H1 (cell line): ENCODE results near the gene GNB1. TPM values are rescaled to one million over a fixed set of nuclear protein-coding genes. Genes with fewer than 3 reads are reported as not detected.

Source experiments
- ASH2L ChIP-seq: fragments of 200-600, 300-600 bp; sonication (generic); IDR thresholded peaks from one replicate; pipeline ENCODE4 v1.7.1; 2017; ENCODE audit warnings: low read length
- BACH1 ChIP-seq: IDR thresholded peaks from 2 replicates; pipeline ENCODE4 v1.6.1; 2012; ENCODE audit warnings: low read length, improper control_type of control experiment
- BRCA1 ChIP-seq: IDR thresholded peaks from 2 replicates; pipeline ENCODE4 v1.6.1; 2012; ENCODE audit warnings: low read depth, low read length, improper control_type of control experiment
- CHD1 ChIP-seq: IDR thresholded peaks from 2 replicates; pipeline ENCODE4 v1.6.1; 2012; ENCODE audit warnings: low read depth, low read length, improper control_type of control experiment
- FOSL1 ChIP-seq: IDR thresholded peaks from 2 replicates; pipeline ENCODE4 v1.6.1; 2011; ENCODE audit warnings: mild to moderate bottlenecking, low read depth, low read length, moderate library complexity; ENCODE audit not compliant: insufficient read depth
- NANOG ChIP-seq: IDR thresholded peaks from 2 replicates; pipeline ENCODE4 v1.6.1; 2011; ENCODE audit warnings: low read length, low read depth, mild to moderate bottlenecking, inconsistent platforms; ENCODE audit not compliant: insufficient read depth, poor library complexity, severe bottlenecking
- SUZ12 ChIP-seq: fragments of 200-600 bp; sonication (generic); IDR thresholded peaks from 2 replicates; pipeline ENCODE4 v1.6.1; 2012; ENCODE audit warnings: mild to moderate bottlenecking, inconsistent platforms, low read length, moderate library complexity, mixed read lengths
- TAF1 ChIP-seq: IDR thresholded peaks from 2 replicates; pipeline ENCODE4 v1.6.1; 2011; ENCODE audit warnings: mild to moderate bottlenecking, low read depth, low read length
- TAF7 ChIP-seq: optimal IDR thresholded peaks from 2 replicates; pipeline ENCODE3; 2011; ENCODE audit warnings: low read depth, mild to moderate bottlenecking, inconsistent platforms, low read length, moderate library complexity, borderline replicate concordance
- YY1 ChIP-seq: IDR thresholded peaks from 2 replicates; pipeline ENCODE4 v1.6.1; 2011; ENCODE audit warnings: low read depth, mild to moderate bottlenecking, low read length
- polyA plus RNA-seq, 7 experiments: library from polyadenylated mRNA; depleted of rRNA in 3 of 7; stranded (reverse) in 5 of 7; unstranded in 2 of 7; fragments of >200 nt in 5 of 7; fragments of 200-250 nt in 2 of 7; gene quantifications; 1 replicate in 5 of 7; 2 replicates in 1 of 7; 4 replicates in 1 of 7; pipeline versions ENCODE4 v1.2.1 to v1.2.3, GENCODE V29; 2011 to 2013; ENCODE audit warnings: missing spikeins in 2 of 7, mixed read lengths in 2 of 7
- total RNA-seq: library from RNA; stranded (reverse); fragmentation: NEBNext Ultra II Directional; extraction: Animal tissue kit (Norgen Biotek cat#: 25700); gene quantifications from 2 replicates; pipeline ENCODE4 v1.2.1, GENCODE V29; 2021
- TF ChIP-seq, protein P1 (sequence below): fragments of 300-600 bp; sonication (generic); IDR thresholded peaks from 2 replicates; pipeline ENCODE4 v1.7.1; 2012; ENCODE audit warnings: low read length, moderate library complexity, mild to moderate bottlenecking, inconsistent platforms; ENCODE audit not compliant: insufficient replicate concordance

The GNB1 gene
- total and polyA plus RNA-seq, 2 of the 8 experiments (the other 6 are each of a cell fraction or from before 2014, with no cell fraction given) = 343 to 382 TPM

DNA sequence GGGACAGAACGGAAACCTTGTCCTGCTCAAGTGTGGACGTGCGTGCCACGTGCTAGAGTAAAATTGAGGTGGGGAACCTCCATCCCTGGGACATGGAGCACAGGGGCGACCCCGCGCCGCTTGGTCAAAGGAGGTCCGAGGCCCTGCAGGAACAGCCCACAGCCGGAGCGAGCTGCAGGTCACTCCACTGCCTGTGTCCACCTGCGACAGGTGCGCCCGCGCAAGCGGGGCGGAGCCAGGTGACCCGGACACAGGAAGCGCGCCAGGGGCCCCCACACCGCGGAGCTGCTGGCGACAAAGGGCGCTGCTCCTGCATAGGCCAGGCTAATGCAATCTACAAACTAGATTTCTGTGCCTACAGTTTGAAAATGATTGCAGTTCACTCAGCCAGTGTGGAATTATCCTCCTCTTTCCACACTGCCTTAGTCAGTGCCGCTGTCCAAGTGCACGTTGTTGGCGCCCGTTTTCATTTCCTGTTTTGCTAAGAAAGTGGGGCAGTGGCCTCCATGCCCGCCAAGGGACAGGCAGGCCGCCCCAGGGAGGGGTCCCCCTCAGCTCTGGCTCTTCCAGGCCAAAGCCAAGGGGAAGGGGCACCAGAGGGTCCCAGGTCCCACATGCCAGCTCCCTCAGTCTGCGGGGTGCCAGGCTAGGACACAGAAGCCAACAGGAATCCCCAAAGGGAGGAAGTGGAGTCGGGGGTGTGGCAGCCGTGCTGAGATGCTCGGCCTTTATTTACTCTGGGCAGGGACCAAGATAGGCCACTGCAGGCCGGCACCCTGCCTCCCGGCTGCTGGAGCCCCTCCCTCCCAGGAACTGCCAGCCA lies 108.3 kb downstream of the GNB1 start (continued):
- TF ChIP-seq, protein P1, sequence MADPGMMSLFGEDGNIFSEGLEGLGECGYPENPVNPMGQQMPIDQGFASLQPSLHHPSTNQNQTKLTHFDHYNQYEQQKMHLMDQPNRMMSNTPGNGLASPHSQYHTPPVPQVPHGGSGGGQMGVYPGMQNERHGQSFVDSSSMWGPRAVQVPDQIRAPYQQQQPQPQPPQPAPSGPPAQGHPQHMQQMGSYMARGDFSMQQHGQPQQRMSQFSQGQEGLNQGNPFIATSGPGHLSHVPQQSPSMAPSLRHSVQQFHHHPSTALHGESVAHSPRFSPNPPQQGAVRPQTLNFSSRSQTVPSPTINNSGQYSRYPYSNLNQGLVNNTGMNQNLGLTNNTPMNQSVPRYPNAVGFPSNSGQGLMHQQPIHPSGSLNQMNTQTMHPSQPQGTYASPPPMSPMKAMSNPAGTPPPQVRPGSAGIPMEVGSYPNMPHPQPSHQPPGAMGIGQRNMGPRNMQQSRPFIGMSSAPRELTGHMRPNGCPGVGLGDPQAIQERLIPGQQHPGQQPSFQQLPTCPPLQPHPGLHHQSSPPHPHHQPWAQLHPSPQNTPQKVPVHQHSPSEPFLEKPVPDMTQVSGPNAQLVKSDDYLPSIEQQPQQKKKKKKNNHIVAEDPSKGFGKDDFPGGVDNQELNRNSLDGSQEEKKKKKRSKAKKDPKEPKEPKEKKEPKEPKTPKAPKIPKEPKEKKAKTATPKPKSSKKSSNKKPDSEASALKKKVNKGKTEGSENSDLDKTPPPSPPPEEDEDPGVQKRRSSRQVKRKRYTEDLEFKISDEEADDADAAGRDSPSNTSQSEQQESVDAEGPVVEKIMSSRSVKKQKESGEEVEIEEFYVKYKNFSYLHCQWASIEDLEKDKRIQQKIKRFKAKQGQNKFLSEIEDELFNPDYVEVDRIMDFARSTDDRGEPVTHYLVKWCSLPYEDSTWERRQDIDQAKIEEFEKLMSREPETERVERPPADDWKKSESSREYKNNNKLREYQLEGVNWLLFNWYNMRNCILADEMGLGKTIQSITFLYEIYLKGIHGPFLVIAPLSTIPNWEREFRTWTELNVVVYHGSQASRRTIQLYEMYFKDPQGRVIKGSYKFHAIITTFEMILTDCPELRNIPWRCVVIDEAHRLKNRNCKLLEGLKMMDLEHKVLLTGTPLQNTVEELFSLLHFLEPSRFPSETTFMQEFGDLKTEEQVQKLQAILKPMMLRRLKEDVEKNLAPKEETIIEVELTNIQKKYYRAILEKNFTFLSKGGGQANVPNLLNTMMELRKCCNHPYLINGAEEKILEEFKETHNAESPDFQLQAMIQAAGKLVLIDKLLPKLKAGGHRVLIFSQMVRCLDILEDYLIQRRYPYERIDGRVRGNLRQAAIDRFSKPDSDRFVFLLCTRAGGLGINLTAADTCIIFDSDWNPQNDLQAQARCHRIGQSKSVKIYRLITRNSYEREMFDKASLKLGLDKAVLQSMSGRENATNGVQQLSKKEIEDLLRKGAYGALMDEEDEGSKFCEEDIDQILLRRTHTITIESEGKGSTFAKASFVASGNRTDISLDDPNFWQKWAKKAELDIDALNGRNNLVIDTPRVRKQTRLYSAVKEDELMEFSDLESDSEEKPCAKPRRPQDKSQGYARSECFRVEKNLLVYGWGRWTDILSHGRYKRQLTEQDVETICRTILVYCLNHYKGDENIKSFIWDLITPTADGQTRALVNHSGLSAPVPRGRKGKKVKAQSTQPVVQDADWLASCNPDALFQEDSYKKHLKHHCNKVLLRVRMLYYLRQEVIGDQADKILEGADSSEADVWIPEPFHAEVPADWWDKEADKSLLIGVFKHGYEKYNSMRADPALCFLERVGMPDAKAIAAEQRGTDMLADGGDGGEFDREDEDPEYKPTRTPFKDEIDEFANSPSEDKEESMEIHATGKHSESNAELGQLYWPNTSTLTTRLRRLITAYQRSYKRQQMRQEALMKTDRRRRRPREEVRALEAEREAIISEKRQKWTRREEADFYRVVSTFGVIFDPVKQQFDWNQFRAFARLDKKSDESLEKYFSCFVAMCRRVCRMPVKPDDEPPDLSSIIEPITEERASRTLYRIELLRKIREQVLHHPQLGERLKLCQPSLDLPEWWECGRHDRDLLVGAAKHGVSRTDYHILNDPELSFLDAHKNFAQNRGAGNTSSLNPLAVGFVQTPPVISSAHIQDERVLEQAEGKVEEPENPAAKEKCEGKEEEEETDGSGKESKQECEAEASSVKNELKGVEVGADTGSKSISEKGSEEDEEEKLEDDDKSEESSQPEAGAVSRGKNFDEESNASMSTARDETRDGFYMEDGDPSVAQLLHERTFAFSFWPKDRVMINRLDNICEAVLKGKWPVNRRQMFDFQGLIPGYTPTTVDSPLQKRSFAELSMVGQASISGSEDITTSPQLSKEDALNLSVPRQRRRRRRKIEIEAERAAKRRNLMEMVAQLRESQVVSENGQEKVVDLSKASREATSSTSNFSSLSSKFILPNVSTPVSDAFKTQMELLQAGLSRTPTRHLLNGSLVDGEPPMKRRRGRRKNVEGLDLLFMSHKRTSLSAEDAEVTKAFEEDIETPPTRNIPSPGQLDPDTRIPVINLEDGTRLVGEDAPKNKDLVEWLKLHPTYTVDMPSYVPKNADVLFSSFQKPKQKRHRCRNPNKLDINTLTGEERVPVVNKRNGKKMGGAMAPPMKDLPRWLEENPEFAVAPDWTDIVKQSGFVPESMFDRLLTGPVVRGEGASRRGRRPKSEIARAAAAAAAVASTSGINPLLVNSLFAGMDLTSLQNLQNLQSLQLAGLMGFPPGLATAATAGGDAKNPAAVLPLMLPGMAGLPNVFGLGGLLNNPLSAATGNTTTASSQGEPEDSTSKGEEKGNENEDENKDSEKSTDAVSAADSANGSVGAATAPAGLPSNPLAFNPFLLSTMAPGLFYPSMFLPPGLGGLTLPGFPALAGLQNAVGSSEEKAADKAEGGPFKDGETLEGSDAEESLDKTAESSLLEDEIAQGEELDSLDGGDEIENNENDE = no peak
- TF ChIP-seq TAF1 (no peak), YY1 (no peak), SUZ12 (no peak), CHD1 (no peak), NANOG (no peak), ASH2L (no peak), BACH1 (no peak), TAF7 (no peak), FOSL1 (no peak), BRCA1 (no peak)
